Measurements from ENCODE around the gene GID8.

DNA sequence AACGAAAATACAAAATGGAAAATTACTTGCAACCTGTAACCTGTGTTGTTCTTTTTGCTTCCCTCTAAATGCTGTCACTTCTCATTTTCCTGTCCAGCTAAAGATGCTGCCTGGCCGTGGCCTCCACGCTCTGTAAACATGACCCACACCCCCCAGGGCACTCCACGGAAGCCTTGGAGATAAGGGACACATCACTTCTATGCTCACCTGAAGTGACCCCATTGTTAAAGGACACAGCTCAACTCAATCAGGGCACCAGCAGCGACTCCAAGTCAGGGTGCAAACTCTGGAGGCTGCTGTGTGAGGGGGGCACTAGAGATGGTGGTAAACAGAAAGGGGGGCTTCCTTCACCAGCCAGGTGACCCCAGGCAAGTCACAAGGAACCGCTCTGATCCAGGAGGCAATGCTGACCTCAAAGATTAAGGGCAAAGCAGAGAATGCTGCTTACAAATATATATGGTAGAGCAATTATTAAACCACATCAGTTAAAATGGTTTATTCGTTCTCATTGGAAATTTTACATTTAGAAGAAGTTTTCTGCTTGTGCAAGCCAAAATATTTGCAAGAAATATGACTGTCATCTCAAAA, 24.8 kb upstream of the GID8 start:
- TF ChIP-seq SIN3A (IDR thresholded peaks at IDR 0.05; ENCODE audit: borderline replicate concordance, insufficient read depth, low read length): no peak
- TF ChIP-seq, protein P1, sequence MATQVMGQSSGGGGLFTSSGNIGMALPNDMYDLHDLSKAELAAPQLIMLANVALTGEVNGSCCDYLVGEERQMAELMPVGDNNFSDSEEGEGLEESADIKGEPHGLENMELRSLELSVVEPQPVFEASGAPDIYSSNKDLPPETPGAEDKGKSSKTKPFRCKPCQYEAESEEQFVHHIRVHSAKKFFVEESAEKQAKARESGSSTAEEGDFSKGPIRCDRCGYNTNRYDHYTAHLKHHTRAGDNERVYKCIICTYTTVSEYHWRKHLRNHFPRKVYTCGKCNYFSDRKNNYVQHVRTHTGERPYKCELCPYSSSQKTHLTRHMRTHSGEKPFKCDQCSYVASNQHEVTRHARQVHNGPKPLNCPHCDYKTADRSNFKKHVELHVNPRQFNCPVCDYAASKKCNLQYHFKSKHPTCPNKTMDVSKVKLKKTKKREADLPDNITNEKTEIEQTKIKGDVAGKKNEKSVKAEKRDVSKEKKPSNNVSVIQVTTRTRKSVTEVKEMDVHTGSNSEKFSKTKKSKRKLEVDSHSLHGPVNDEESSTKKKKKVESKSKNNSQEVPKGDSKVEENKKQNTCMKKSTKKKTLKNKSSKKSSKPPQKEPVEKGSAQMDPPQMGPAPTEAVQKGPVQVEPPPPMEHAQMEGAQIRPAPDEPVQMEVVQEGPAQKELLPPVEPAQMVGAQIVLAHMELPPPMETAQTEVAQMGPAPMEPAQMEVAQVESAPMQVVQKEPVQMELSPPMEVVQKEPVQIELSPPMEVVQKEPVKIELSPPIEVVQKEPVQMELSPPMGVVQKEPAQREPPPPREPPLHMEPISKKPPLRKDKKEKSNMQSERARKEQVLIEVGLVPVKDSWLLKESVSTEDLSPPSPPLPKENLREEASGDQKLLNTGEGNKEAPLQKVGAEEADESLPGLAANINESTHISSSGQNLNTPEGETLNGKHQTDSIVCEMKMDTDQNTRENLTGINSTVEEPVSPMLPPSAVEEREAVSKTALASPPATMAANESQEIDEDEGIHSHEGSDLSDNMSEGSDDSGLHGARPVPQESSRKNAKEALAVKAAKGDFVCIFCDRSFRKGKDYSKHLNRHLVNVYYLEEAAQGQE (IDR thresholded peaks at IDR 0.05; ENCODE audit: insufficient read depth in 1 of 2, low read depth in 2 of 2, low read length in 2 of 2): no peak
- no peak for TF ChIP-seq POLR2AphosphoS5 (IDR thresholded peaks at IDR 0.05; ENCODE audit: low read depth, low read length)
